ENCODE results near the gene NOS3.

Gene NOS3

GRCh38 chr7:150981644-150982043 lies 9.2 kb upstream of the NOS3 start:
- DNase-seq = no peak

DNA sequence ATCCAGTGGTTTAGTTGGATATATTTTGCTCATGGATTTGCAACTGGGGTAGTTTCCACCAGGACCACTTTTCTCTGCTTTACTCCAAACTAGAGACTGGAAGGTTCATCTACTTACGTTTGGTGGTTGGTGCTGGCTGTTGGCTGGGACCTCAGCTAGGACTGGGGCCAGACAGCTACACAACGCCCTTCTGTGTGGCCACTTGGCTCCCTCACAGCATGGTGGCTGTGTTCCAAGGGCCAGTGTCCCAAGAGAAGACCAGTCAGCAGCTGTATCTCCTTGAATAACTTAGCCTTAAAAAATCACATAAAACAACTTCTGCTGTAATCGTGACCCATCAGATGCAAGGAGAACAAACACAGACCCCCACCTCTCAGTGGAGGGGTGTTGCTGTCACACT lies 8.5 kb upstream of the NOS3 start:
- no peak for DNase-seq

- DNase-seq = no peak
Observed at GRCh38 chr7:150983893-150984368, 6.9 kb upstream of the NOS3 start.

DNA sequence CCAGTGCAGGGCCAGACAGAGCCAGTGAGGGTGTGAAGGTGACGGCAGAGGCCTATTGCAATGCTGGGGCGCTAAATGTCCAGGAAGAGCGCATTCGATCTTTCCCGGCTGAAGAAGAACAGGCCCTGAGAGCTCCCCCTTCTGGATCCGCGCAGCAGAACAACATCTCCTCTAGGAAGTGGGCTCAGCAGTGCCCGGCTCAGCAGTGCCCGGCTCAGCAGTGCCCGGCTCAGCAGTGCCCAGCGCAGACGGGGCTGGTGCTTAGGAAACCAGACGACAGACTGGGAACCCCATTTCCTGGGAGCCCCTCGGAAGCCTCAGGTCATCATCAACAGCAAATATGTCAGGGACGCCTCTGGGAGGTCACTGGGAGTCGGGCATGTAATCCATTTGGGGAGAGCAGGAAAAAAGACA lies 4.7 kb upstream of the NOS3 start:
- DNase-seq = peak; percentile 18

- DNase-seq = no peak
Observed at GRCh38 chr7:150986556-150986955, 4.3 kb upstream of the NOS3 start.

GRCh38 chr7:150988230-150989226 lies 2.3 kb upstream of the NOS3 start:
- peak; percentile 97 for DNase-seq

DNA sequence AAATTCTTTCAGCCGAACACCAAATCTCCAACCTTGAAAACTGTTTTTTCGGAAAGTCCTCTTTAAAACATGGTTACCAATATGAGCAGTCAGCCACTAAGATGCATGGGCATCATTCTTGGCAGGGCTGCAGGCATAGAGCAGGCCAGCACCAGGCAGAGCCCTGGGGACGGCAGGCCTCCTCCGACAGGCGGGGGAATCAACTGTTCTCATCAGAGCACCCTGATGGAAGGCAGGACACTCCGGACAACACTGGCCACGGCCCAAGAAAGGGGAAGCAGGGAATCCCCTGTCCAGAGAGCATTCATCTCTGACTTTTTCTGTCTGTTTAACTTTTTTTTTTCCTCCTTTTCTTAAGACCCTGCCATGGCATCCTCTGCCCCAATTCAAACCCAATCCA lies 1.4 kb upstream of the NOS3 start:
- DNase-seq = no peak

DNA sequence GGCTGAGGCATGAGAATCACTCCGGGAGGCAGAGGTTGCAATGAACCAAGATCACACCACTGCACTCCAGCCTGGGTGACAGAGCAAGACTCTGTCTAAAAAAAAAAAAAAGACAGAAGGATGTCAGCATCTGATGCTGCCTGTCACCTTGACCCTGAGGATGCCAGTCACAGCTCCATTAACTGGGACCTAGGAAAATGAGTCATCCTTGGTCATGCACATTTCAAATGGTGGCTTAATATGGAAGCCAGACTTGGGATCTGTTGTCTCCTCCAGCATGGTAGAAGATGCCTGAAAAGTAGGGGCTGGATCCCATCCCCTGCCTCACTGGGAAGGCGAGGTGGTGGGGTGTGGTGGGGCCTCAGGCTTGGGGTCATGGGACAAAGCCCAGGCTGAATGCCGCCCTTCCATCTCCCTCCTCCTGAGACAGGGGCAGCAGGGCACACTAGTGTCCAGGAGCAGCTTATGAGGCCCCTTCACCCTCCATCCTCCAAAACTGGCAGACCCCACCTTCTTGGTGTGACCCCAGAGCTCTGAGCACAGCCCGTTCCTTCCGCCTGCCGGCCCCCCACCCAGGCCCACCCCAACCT lies 1.3 kb downstream of the NOS3 start:
- no peak for DNase-seq

DNA sequence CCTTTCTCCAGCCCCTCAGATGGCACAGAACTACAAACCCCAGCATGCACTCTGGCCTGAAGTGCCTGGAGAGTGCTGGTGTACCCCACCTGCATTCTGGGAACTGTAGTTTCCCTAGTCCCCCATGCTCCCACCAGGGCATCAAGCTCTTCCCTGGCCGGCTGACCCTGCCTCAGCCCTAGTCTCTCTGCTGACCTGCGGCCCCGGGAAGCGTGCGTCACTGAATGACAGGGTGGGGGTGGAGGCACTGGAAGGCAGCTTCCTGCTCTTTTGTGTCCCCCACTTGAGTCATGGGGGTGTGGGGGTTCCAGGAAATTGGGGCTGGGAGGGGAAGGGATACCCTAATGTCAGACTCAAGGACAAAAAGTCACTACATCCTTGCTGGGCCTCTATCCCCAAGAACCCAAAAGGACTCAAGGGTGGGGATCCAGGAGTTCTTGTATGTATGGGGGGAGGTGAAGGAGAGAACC lies 2.1 kb downstream of the NOS3 start:
- peak; percentile 33 for DNase-seq

DNA sequence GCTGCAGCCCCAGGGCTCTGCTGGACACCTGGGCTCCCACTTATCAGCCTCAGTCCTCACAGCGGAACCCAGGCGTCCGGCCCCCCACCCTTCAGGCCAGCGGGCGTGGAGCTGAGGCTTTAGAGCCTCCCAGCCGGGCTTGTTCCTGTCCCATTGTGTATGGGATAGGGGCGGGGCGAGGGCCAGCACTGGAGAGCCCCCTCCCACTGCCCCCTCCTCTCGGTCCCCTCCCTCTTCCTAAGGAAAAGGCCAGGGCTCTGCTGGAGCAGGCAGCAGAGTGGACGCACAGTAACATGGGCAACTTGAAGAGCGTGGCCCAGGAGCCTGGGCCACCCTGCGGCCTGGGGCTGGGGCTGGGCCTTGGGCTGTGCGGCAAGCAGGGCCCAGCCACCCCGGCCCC lies 2.7 kb downstream of the NOS3 start:
- no peak for DNase-seq

- no peak for DNase-seq
Observed at GRCh38 chr7:150994141-150994837, 3.5 kb downstream of the NOS3 start.

GRCh38 chr7:150994838-150995510 lies 4.2 kb downstream of the NOS3 start:
- no peak for DNase-seq

GRCh38 chr7:150996376-150997074 lies 5.7 kb downstream of the NOS3 start:
- DNase-seq = no peak

- DNase-seq = no peak
Observed at GRCh38 chr7:150997075-150997511, 6.3 kb downstream of the NOS3 start.

- DNase-seq = no peak
Observed at GRCh38 chr7:150997817-150998216, 7.0 kb downstream of the NOS3 start.

GRCh38 chr7:150998341-150998740 lies 7.5 kb downstream of the NOS3 start:
- DNase-seq = no peak

DNA sequence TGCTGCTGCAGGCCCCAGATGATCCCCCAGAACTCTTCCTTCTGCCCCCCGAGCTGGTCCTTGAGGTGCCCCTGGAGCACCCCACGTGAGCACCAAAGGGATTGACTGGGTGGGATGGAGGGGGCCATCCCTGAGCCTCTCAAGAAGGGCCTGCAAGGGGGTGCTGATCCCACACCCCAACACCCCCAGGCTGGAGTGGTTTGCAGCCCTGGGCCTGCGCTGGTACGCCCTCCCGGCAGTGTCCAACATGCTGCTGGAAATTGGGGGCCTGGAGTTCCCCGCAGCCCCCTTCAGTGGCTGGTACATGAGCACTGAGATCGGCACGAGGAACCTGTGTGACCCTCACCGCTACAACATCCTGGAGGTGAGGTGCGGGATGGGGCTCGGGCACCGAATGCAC lies 8.2 kb downstream of the NOS3 start:
- DNase-seq = no peak

DNA sequence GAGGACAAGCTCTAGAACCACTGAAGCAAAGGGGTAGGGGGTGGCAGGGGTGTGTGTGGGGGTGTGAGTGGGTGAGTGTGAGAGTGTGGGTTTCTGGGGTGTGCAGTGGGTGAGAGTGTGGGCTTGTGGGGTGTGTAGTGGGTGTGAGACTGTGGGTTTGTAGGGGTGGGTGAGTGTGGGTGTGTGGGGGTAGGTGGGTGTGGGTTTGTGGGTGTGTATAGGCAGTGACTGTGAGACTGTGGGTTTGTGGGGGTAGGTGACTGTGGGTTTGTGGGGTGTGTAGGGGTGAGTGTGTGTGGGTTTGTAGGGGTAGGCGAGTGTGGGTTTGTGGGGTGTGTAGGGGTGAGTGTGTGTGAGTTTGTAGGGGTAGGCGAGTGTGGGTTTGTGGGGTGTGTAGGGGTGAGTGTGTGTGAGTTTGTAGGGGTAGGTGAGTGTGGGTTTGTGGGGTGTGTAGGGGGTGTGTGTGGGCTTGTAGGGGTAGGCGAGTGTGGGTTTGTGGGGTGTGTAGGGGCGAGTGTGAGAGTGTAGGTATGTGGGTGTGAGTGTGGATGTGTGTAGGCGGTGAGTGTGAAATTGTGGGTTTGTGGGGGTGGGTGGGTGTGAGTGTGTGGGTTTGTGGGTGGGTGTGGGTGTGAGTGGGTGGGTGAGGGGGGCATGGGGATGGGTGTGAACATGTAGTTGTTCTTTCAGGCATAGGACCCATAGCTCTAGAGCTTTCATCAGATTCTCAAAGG lies 8.8 kb downstream of the NOS3 start:
- DNase-seq = no peak

- DNase-seq = no peak
Observed at GRCh38 chr7:151000897-151001495, 10.2 kb downstream of the NOS3 start.

DNA sequence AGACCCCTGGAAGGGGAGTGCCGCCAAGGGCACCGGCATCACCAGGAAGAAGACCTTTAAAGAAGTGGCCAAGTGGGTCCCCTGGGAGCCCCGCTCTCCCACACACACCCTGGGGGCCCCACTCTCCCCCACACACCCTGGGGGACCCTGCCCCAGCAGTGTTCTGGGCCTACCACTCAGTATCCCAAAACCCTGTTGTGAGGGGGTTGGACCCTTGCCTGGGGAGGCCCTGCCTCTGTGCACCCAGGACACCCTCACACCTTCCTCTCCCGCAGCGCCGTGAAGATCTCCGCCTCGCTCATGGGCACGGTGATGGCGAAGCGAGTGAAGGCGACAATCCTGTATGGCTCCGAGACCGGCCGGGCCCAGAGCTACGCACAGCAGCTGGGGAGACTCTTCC lies 10.7 kb downstream of the NOS3 start:
- no peak for DNase-seq

DNA sequence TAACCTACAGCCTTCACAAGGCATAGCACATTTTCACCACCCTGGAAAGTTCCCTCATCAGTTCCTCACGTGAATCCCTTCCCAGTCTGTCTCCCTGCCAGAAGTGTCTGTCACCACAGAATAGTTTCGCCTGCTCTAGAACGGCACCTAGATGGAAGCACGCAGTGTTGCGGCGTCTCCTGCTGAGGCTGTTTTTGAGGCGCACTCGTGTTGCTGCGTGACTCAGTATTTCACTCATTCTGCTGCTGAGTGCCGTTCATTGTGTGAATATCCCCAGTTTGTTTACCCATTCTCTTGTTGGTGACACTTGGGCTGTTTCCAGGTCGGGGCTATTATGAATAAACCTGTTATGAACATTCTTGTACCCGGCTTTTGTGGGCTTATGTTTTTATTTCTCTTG lies 12.8 kb downstream of the NOS3 start:
- no peak for DNase-seq

Data from NCI-H2227 treated with DMSO at 0.1 percent for 48 hours (cell line).